Brain pericyte (primary cell): Measurements from ENCODE around the gene GPC1.
A peak's percentile ranks its signal among the peaks of the same experiment; 100 is the strongest.

ENCODE experiments used
- DNase-seq: peaks from one replicate; pipeline ENCODE4 v3.0.0-alpha.2; 2012; ENCODE audit warnings: low read depth, low spot score

Gene GPC1

DNA sequence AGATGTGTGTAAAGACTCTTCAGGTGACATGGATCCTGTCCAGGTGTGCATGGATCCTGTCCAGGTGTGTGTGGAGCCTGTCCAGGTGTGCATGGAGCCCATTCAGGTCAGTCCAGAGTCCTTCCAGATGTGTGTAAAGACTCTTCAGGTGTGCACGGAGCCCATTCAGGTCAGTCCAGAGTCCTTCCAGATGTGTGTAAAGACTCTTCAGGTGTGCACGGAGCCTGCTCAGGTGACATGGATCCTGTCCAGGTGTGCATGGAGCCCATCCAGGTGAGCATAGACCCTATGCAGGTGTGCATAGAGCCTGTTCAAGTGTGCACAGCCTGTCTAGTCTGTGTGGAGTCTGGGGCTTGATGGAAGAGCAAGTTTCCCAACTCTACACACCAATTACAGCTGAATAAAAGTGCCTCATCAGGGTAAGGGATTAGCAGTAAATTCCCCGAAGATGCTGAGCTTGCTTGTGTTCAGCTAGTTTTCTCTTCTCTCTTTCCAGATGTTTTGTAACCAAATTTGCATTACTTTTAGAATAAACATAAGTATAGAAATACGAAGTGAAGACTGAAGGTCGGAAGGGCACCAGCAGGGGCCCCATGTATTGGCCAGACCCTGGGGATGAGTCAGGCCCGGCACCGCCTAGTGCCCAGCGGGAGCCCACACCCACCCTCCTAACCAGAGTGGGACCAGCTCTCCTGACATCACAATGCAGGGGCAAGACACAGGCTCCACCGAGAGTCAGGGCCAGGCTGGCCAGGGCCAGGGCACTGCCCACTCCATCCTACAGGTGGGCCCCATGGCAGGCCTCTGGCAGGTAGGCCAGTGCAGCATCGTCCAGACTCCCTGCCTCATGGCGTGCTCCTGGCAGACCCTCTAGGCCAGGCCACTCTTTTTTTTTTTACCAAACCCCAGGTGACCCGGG is 38.6 kb upstream of the GPC1 start:
- peak; percentile 51 for DNase-seq

DNA sequence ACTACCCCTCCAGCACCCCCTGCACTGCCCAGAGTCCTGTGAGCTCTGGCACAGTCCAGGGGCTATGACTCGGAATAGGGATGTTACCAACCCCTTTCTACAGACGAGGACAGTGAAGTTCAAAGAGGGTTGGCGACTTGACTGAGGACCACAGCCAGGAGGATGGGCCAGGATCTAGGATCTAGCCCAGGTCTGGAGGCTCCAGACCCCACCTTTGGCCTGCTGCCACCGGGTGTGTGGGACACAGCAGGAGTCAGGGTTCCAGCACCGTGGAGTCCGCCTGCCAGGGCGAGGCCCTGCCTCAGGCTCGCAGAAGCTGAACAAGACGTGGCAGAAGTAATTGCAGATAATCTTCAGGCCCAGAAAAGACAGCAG is 37.9 kb upstream of the GPC1 start:
- DNase-seq = no peak

DNA sequence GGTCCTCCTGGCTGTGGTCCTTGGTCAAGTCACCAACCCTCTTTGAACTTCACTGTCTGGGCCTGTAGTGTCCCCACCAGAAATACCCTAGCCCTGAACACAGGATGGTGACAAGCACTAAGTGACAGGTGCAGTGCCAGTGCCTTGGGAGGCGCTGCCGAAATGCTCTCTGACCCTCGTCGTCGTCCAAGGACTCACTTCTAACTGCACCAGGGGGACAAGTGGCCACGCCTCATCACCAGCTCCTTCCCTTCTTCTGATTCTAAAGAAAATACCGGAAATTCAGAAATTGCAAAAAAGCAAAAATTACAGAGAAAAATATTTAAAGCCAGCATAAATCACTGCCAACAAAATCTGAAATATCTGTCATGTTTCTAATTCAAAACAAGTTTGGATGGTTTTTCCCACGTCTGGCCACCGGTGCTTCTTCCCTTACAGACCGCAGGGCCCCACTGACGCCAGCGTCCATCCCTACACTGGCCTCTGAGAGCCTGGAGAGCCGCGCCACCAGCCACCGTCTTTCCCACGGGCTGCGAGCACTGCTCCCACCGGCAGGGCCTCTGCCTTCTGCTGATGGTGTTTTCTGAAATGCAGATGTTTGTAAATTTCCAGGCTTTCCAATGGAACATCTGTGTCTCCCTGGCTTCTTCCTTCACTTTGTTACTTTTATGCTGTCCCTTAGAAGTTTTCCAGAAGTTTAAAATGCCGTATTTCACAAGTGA is 37.4 kb upstream of the GPC1 start:
- peak; percentile 75 for DNase-seq

DNA sequence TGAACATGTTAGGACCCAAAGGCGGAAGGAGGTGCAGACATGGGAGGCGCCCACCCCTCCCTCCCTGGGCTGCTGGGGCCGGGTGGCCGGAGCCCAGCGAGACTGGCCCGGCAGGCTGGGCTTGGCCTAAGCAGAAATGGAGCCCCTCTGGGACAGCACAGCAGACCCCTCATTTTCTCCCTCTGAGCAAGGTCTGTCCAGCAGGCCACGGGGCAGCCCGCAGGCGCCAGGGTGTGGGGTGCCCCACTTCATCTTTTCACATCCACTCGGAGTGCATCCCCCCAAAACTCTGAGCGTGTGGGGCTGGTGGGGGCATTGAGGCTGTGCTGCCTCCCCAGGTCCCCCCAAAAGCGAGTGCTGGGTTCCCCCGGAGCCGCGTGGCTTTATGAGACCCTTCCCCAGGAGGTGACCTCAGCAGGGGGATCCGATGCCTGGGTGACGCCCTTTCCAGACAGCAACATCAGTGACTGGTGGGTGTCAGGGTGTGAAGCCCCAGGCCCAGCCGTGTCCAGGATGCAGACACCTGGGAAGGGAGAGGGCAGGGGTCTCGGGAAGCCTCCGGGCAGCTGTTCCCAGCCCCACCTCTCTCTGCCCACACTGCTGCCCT is 36.7 kb upstream of the GPC1 start:
- DNase-seq = no peak

DNA sequence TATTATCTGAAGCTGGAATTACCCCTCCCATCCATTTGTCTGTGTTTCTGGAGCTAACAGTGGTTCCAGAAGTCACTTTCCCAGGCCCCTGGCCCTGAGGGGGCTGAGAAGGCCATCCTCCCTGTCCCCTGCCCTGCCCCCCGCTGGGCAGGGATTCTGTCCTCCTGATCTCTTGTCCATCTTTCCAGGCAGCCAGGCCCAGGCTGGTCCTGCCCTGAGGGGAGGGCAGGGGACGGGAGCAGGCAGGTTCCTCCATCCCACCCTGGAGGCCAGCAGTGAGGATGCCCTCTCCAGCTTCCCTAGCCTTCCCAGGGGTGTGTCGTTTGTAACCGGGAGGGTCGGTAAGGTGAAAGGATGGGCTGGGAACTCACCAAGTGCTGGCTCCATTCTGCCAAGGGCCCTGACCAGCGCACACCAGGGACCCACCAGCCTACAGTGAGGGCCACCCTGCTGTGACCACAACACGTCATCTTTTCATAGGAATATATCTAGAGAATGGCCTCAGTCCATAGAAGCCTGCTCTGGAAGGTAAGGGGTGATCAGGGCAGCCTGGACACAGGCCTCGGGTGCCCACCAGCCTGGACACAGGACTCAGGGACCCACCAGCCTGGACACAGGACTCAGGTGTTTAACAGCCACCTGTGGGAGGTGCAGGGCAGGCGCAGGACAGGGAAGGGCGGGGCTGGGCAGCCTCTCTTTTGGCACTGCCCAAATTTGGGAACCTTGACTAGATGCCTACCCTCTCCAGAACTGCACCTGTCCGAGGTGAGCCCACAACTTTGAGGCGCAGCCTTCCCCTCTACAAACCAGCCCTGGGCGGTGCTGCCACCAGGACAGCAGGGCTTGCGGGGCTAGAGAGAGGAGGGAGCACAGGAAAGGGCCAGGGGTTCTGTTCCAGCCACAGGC is 35.8 kb upstream of the GPC1 start:
- DNase-seq = no peak

DNA sequence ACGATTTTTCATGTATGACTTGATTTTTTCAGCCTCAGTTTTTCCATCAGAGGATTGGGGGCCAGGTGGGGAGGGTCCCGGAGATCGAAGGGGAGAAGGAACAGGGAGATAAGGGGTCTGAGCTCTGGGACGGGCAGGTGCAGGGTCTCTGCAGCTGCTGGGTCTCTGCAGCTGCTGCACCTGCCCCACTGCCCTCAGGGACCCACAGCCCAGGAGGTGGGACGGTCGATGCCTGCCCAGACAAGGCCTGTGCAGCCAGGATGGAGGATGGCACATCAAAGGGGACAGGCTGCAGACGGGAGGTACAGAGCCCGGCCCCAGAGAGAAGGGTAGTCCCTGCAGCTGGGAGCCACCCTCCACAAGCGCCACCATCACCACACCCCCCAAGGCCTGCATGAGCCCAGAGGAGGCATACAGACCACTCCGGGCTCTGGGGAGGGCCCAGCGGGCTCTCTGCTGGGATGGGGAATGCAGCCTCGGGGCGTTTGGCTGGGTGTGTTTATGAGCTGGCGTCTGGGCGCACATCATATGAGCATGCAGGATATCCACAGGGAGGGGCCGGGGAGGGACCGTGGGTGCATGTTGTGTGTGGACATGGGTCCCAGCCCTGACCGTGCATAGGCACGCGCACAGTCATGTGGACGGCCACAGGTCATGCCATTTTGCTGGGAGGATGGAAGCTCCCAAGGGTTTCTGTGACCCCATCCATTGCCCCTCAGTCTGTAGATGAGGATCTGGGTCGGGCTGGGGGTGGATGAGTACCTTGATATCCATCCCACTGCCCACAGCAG is 34.9 kb upstream of the GPC1 start:
- no peak for DNase-seq

DNA sequence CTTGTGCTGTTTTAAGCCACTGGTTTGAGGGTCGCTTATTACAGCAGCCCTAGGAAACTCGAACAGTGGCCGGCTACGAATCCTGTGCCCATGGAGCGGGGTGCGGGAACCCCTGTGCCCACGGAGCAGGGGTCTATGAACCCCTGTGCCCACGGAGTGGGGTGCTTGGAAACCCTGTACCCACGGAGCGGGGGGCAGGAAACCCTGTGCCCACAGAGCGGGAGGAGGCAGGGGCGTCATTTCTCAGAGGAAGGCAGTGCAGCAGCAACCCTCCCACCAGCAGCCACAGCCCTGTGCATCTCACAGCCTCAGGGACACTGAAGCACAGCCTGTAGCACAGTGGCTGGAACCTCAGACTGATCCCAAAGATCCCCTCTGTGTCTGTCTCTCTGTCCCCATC is 34.2 kb upstream of the GPC1 start:
- DNase-seq = no peak

DNA sequence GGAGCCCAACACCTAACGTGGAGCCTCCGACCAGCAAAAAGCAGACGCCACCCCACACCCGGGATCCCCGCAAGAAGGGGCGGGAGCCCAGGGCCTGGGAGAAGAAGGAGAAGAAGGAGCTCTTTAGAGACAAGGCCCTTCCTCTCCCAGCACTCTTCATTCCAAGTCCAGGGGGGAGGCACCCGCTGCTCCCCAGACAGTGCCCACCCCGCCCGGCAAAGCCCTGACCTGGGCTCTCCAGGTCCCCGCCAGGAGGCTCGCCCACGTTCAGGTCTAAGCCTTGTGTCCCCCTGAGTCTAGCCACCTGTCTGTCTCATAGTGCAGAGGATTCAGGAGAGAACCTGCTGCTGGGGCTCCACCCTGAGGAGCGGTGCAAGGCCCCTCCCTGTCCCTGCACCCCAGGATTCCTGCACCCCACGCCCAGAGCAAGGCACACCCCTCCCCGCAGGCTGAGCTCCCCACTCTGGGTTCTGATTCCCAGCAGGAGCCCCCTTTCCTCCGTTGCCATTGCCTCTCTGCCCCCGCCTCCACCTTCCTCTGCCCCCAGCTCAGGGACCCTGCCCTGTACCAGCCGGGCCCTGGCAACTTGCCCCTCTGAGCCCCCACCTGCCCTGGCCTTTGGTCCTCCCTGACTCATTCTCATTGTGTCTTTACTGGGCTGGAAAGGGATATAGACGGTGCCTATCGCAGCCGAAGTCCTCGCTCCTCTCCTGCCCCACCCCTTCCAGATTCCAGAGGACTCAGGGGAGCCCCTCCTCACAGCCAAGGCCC is 33.5 kb upstream of the GPC1 start:
- no peak for DNase-seq

DNA sequence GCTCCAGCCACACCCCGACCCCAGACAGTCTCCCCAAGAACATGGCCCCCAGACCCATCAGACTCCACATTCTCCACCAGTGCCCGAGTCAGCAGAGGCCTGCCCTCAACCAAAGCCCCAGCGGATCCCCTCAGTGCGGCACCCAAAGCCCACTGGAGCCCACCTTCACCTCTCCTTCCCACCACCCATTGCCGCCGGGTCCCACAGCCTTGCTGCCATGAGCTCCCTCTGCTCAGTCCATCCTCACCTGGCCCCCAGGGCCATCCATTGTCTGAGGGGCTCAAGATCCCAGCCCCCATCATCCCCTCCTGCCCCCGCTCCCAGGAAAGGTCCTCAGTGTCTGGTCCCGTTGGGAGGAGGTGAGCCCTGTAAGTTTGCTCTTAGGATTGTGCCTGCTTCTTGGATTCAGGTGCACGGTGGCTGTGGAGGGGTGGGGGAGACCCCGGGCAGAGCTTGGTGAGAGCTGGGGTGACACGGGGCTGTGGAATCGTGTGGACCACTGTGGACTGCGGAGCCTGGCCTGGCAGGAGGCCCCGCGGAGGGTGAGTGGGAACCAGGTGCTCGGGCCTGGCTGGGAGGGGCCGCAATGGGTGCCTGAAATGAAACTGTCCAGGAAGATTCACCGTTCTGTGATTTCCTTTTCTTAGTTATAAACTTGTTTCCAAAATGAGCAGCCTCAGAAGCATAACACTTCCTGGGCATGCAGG is 32.7 kb upstream of the GPC1 start:
- no peak for DNase-seq

DNA sequence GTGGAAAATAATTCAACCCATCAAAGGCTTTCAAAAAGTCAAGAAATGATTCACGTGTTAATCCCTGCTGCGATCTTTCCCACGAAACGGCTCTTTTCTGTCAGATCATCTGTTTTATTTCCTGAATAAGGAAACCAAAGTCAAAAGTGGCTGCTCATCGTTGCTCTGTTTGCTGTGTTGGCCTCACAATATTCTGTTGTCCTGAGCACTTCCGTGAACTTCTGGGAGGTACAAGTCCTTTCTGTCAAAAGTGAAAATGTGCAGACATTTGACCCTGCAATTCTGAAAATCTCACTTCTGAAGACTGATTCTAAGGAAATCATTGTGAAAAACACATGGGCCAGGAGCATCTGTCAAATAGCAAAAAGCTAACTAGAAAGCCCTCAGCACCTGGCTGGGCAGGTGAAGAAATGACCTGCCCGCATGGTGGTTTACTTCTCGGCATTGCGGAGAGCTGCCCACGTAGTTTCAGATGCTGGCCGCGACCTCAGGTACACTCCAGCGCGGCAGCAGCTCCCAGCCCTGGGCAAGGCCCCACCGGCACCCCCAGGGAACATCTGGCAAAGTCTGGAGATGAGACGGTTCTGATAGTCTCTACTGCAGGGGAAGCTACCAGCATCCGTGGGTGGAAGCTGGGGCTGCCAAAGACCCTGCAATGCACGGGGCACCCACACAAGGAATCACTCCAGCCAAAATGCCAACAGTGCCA is 31.9 kb upstream of the GPC1 start:
- no peak for DNase-seq

DNA sequence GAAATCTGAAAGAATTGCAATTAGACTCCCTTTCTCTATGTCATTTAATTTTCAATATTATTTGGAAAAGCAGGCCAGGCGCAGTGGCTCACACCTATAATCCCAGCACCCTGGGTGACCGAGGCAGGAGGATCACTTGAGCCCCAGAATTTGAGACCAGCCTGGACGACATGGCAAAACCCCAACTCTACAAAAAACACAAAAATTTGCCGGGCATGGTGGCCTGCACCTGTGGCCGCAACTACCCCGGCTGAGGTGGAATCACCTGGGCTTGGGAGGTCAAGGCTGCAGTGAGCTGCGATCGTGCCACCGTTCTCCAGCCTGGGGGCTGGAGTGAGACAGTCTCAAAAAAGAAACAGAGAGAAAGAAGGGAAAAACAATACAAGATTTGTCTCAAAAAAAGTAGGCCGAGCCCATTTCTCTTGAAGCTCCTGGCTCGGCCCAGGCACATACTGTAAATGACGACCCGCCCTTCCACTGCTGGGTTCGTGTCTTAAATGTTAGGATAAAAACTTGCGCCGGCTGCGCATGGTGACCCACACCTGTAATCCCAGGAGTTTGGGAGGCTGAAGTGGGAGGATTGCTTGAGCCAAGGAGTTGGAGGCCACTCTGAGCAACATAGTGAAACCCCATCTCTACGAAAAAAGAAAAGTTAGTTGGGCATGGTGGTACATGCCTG is 31.1 kb upstream of the GPC1 start:
- DNase-seq = no peak

DNA sequence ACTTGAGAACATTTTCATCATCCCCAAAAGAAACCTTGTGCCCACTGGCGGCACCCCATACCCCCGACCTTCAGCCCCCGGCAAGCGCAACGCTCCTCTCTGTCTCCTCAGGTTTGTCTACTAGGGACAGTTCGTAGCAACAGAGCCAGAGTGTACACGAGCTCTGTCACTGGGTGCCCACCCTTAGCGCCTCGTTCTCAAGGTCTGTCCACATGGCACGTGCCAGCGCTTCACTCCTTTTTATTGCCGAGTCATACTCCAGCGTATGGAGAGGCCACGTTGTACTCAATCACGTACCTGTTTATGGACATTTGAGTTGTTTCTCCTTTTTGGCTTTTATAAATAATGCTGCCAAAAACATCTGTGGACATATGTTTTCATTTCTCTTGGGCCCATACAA is 30.3 kb upstream of the GPC1 start:
- no peak for DNase-seq

DNA sequence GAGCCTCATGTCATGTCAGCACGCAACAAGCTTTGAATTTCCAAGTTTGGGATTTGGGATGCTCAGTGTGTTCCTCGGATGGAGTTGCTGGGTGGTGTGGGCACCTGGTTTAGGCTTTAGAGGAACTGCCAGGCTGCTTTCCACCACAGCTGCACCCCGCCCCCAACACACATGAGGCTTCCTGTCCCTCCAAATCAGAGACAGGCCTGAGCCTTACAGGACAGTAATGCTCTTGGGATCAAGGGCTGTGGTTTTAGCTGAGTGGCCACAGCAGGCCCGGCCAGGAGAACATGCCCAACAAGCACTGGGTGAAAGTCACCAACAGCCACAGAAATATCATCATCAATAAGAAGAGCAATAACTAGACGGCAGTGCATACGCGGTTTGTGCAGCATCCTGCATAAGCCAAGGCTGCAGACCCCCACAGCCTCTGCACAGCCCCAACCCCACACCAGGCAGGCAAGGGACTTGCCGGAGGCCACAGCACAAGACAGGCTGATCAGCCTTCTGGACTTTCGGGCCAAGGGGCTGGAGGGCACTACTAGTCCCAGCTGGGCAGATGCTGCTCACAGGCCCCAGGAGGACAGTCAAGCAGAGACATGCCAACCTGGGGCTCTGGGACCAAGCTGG is 29.7 kb upstream of the GPC1 start:
- no peak for DNase-seq

DNA sequence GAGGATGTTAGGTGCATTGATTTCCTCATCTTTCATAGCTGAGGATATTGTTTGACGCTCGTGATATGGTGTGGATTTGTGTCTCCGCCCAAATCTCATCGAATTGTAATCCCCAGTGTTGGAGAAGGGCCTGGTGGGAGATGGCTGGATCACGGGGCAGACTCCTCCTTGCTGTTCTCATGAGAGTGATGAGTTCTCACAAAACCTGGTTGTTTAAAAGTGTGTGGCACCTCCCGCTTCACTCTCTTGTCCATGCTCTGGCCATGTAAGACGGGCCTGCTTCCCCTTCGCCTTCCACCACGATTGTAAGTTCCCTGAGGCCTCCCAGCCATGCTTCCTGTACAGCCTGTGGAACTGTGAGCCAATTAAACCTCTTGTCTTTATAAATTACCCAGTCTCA is 28.4 kb upstream of the GPC1 start:
- DNase-seq = no peak

DNA sequence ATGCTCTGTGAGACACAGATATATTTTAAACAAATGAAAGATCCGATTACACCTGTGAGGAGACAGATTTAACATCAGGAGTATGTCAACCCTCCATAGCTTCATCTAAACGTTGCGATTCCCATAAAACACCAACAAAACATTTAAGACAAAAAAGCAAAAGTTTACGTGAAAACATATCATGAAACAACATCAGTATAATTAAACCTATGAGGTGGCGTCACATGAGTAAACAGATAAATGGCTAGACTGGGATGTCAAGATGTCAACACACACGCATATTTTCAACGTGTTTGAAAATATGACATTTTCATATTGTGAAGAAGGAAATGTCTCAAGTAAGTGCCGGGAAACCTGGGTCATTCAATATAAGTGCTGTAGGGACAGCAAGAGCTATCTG is 25.5 kb upstream of the GPC1 start:
- DNase-seq = no peak

DNA sequence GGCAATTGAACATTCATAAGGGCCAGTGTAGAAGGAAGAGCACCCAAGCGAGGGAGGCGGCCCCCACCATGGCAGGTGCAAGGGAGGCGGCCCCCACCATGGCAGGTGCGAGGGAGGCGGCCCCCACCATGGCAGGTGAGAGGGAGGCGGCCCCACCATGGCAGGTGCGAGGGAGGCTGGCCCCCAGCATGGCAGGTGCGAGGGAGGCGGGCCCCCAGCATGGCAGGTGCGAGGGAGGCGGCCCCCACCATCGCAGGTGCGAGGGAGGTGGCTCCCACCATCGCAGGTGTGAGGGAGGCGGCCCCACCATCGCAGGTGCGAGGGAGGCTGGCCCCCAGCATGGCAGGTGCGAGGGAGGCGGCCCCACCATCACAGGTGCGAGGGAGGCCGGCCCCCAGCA is 24.7 kb upstream of the GPC1 start:
- no peak for DNase-seq

DNA sequence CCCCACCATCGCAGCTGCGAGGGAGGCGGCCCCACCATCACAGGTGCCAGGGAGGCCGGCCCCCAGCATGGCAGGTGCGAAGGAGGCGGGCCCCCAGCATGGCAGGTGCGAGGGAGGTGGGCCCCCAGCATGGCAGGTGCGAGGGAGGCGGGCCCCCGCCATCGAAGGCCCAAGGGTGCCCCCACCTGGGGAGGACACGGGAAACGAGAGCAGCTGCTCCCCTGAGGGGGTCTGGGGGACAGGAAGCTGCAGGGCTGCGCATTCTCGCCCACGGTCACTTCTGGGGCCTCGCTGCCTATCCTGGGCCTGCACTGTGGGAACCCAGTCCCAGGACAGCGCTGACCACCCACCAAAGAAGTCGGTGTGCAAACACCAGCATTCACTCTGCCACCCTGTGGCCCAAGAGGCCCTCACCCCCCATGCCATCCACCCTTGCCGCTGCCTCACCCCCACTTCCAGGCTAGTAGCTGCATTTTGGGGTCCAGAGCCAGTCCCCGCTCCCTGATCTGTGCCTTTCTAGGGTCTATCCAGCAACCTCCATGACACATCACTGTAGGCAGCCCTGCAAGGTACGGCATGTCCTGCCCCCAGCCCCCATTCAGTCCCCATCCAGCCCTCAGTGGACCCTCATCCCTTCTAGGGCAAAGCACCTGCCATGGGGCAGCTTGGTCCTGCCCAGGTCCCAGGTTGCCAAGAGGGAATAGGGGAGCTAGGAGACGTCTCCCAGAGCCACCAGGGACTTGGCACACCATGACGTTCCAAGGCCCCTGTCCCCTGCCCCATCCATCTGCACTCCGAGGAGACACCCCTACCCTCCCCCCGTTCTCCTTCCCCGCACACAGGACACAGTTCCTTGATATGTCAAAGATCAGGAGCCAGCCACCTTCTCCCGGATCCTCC is 24.0 kb upstream of the GPC1 start:
- DNase-seq = no peak
